GM12865 (cell line): Measurements from ENCODE around the gene ACOX3.
A peak's percentile ranks its signal among the peaks of the same experiment; 100 is the strongest.

ENCODE experiments used
- DNase-seq: peaks from one replicate; pipeline ENCODE4 v3.0.0; 2010; ENCODE audit warnings: low read depth
- H3K4me3 ChIP-seq: 2 replicates; pipeline ENCODE4 v1.5.1; 2011; ENCODE audit warnings: mild to moderate bottlenecking, low read depth, low read length, control low read depth
- TF ChIP-seq, protein P1 (sequence below): IDR thresholded peaks from 2 replicates; pipeline ENCODE4 v1.5.1; 2011; ENCODE audit warnings: low read length, control low read depth, low read depth, inconsistent platforms; ENCODE audit not compliant: insufficient read depth; ENCODE audit errors: missing control alignments

ACOX3 gene

DNA sequence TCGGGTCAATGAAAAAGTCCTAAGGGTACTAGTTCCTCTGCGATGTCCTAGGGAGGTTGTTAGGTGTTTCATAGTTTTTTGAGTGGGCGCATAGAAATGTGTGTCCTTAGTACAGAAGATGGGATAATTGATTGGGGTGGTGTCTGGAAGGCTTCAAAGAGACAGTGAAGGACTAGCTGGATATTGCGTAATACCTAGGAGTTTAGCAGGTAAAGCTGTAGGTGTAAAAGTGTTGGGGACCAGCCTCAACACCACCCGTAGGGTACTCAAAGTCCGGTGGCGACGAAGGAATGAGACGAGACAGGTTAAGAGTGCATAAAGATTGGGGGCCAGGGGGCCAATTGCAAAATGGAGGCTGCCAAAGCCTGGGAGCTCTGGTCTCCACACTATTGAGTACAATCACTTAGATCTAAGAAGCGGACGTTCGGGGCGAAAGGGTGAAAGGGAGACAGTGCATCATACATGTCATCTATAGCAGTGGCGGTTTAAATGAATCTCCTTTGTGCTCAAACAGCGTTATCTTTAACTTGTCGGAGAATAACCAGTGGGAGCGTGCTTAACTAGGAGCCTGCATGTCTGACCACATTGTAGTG, 1.1 kb upstream of the ACOX3 start:
- TF ChIP-seq, protein P1, sequence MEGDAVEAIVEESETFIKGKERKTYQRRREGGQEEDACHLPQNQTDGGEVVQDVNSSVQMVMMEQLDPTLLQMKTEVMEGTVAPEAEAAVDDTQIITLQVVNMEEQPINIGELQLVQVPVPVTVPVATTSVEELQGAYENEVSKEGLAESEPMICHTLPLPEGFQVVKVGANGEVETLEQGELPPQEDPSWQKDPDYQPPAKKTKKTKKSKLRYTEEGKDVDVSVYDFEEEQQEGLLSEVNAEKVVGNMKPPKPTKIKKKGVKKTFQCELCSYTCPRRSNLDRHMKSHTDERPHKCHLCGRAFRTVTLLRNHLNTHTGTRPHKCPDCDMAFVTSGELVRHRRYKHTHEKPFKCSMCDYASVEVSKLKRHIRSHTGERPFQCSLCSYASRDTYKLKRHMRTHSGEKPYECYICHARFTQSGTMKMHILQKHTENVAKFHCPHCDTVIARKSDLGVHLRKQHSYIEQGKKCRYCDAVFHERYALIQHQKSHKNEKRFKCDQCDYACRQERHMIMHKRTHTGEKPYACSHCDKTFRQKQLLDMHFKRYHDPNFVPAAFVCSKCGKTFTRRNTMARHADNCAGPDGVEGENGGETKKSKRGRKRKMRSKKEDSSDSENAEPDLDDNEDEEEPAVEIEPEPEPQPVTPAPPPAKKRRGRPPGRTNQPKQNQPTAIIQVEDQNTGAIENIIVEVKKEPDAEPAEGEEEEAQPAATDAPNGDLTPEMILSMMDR: no peak
- no peak for DNase-seq

DNA sequence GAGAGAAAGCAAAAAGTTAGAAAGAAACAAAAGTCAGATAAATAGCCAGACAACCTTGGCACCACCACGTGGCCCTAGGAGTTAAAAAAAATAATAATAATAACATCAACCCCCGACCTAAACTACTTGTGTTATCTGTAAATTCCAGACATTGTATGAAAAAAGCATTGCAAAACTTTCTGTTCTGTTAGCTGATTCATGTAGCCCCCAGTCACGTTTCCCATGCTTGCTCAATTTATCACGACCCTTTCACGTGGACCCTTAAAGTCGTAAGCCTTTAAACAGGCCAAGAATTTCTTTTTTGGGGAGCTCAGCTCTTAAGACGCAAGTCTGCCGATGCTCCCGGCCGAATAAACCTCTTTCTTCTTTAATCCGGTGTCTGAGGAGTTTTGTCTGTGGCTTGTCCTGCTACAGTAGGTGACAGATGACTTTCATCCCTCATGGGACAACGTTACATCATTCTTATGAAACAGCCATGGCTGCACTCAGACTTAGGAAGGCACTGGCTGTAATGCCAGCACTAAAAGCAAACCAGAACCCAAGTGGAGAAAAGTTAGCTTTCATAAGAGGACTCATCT, 520 bp downstream of the ACOX3 start:
- peak; percentile 61 for DNase-seq
- TF ChIP-seq, protein P1: no peak
- peak overlapping the region; percentile 99 for H3K4me3 ChIP-seq

More for the DNA sequence above, 1.1 kb upstream of the ACOX3 start:
- H3K4me3 ChIP-seq: peak overlapping the region; percentile 99

DNA sequence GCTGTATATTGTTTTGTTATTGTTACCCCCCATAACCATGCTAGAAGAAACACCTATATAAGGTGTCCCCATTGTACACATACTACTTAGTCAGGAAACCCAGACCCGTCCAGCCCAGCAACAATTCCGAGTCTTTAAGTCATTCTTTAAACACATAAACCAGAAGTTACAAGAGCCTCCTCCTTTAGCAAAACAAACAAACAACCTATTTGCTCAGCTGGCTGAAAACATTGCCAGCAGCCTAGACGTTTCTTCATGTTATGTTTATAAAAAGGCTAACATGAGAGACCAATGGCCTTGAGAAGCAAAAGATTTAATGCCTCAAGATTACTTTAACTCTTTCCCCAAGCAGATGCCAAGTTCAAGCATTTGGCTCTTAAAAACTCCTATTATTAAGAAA, 1.4 kb downstream of the ACOX3 start:
- DNase-seq: no peak
- TF ChIP-seq, protein P1: no peak
- peak overlapping the region; percentile 99 for H3K4me3 ChIP-seq

DNA sequence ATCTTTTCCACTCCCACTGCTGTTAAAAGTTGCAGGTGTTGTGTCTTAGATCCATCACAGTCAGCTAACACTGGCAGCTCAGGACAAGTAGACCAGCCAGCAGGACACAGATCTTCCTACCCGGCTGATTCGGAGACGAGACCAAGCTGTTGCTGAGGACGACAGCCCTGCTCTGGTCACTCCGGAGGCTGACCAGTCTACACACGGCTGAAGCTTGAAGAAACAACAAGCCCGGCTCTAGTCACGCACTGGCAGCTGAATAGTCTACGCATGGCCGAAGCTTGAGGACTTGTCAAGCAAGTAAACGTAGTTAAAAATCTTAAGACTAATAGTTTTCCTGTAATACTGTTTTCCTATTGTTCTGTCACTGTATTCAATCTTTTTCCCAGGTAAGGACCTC, 1.8 kb downstream of the ACOX3 start:
- no peak overlapping the region; the same call in 1 of the 2 replicates for H3K4me3 ChIP-seq
- TF ChIP-seq, protein P1: no peak
- DNase-seq: no peak

DNA sequence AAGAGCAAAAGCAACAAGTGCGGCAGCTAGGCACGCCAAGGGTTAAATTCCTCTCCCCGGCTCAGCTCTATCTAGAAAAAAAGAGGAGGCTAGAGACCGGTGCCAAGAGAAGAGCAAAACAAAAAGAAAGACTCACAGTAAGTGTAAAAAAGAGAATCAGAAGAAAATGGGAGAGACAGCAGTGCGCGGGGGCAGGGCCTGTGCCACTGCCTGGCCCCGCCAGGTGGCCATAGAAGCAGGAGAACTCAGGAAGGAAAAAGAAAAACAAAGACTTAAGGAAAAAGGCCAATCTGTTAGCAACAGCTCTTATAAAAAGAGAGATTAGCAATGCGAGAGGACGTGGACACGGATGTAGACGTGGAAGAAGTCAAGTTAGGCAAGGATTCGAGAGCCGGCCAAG, 3.2 kb downstream of the ACOX3 start:
- TF ChIP-seq, protein P1: no peak
- H3K4me3 ChIP-seq: no peak overlapping the region
- DNase-seq: no peak

DNA sequence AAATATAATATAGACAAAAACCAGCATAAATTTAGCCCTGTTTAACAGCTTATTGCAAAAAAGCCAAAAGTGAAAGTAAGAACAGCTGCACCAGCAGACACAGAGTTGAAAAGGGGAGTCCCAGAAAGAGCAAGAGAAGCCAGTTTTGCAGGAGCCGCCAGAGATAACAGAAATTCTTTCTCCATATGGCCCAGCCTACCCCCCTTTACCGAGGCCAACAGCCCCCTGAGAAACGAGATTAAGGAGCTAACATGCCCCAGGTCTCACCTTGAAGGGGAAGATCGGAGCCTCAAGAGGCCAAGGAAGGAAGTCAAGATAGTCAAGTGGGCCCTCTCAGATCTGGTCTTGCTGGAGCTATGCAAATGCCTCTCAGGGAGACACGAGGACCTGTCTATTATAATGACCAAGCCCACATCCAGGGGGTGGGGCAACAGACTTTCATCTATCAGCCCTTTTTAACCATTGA, 4.8 kb downstream of the ACOX3 start:
- H3K4me3 ChIP-seq: peak overlapping the region; percentile 79
- TF ChIP-seq, protein P1: no peak
- peak; percentile 86 for DNase-seq
